Inflammatory macrophage (primary cell): ENCODE measurements around the gene MAP7.
A peak's percentile ranks its signal among the peaks of the same experiment; 100 is the strongest.

Experiments used
- DNase-seq, 2 donors: peaks; one replicate each; pipeline ENCODE4 v3.0.0-alpha.2; 2020 to 2022

MAP7 gene

DNA sequence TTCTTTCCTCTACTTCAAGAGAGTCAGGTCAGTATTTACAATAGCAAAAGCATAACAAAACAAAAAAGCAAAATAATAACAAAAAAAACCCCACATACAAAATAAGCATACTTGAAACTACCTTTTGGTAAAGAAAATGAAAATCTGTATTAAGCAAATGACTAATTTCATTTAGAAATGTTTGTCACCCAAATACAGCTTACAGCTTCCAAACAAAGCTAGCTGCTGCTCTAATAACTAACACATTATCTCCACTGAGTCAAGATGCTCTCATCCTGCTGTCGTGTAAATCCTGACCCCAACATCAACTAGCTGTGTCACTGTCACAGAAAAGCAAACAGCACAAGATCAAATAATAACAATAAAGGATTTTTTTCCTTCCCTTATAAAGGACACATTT, 21.7 kb downstream of the MAP7 start:
- DNase-seq, result no peak

DNA sequence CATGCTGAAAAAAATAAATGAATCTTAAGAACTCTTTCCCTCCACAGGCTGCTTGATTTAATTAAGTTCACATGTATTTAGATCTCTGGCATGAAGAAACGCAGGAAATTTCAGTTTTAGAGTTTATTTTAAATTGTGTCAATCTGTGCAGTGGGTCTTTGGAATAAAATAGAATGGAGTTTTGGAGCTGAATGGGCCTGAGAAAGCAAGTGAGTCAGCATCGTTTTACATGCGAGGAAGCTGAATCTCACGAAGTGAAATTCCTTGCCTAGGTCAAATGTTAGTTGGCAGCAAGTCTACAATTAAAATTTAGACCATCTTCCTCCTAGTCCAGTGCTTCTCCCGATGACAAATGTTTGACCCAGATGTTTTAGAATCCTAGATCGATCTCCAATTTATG, 22.4 kb downstream of the MAP7 start:
- DNase-seq, result no peak

DNA sequence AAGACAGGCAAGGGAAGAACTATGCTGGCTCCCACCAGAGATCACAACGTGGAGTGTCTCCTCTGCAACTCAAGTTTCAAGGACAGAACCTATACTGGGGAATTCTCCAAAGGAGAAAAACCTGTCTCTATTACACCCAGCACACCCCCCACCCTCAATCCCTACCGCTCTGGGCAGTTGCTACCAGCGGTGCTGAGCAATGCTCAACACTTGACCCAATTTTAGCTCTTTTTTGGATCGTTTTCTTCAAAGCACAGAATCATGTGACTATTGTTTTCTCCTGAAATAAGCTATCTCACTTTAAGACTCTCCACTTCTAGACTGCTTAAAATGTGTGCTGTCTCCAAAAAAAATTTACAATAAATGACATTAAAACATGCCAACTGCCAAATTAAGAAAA, 23.3 kb downstream of the MAP7 start:
- no peak for DNase-seq

DNA sequence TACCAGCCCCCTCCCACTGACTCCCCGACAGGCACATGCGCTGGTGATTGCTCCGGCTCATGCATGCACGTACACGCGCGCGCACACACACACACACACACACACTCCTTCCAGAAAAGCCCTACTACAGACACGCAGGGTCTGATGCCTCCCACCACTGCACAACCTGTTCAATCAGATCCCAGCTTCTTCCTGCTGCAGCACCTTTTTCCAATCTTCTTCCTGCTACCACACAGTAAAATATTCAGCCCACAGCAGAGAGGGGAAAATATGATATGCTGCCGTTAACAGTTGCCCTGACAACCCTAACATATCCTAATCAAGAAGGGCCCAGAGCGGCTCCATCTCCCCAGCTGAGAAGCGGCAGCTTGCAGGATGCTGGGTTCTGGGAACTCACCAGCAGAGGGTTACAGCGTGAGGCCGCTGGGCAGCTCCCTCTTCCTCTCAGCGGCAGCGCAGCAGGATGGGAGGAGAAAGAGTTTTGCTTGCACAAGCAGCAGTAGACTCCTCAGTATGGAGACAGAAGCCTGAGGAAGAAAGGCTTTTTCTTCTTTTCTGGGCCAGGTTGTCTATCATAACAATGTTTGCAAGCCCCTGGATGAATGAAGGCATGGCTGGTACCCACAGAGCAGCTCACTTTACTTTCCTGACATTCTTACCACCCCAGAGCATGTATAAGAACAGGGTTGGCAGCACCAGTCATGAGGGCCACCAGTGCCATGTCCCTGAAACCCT, 23.9 kb downstream of the MAP7 start:
- DNase-seq, result peak; percentile 65 to 74

DNA sequence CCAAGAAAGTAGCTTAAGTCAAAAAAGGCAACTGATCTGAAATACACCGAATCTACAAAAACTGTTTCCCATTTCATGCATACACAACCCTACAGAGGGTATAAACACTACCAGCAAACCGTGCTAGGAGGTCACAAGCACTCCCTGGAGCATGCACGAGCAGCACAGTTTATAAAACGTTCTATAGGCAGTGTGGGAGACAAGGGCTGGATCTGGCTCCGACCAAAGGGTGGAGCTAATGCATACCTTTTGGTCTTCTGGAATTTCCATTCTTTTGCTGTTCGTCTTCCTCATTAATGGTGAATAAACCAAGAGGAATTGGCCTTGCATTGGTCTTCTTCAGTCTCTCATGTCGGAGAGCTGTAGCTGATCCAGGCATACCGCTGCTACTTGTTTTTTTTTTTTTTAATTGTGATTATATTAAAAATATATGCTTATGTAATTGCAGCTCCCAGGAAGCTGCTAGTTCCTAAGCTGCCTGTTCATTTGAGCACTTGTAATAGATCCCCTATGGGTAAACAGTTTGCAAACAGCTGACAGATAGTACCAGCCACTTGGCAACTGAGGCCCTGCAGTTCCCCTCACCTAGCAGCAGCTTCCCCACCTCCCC, 24.5 kb downstream of the MAP7 start:
- no peak for DNase-seq

DNA sequence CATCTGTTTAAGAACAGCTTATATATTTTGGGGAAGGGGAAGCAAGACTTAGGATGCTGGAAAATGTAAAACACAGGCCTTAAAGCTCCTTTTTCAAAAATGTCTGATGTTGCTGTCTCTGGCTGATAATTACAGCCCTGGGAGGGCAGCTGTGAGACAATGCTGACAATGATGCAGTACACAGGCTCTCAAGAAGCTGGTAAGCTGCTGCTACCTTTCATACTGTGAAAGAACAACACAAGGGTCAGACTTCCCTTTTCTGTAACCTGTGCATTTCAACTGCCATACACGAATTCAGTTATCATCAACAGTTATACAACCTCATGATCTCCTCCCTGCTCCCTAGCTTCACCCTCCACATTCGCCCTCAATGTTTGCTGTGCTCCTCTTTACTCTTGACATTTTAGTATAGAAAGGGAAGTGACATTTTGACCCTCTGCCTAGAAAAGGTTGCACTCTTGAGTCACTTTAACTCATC, 25.2 kb downstream of the MAP7 start:
- peak; percentile 20 to 27 for DNase-seq

DNA sequence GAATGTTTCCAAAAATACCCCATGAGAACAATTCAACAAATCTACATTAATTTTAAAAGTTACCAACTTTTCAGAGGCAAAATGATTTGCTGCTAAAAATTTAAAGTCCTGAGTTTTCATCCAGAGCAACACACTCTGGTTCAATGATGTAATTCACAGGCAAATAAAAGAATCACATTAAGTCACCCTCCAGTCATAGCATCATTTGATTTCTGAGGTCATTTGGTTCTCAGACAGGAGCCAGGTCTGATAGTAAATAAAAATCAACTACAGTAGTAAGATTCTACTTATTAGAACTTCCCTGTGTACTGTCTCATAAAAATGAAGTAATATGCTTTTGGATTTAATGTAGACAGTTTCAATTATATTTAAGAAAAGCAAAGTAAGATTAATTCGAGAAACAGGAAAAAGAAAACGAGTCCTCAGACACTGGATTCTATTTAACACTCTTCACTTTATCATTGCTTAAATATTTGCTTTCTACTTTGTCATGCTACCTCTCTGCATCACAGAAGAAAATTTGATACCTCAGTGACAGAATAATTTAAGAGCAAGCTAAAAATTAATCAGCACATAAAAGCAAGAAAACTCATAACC, 25.8 kb downstream of the MAP7 start:
- no peak for DNase-seq

DNA sequence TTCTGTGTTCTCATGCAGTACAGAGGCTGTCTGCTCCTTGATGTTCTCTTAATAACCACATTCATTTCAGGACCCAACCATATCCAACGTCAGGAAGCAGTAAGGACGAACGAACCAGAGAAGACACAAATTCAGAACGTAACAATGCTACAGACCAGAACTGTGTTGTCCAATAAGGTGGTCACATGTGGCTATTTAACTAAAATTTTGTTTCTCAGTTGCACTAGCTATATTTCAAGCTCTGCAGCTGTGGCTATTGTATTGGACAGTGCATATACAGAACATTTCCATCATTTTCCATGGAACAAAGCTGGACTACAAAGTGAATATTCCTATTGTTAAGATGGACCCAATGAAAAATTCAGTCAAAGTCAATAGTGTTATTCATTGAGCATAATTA, 27.0 kb downstream of the MAP7 start:
- DNase-seq, result no peak

DNA sequence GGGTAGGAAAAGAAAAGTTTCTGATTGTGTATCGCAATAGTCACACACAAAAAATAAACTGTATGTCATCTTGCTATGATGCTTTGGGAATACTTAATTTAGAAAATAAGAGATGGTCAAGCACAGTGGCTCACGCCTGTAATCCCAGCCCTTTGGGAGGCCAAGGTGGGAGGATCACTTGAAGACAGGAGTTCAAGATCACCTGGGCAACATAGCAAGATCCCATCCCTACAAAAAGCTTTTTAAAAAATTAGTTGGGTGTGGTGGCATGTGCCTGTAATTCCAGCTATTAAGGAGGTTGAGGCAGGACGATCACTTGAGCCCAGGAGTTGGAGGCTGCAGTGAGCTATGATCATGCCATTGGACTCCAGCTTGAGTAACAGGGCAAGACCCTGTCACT, 27.6 kb downstream of the MAP7 start:
- DNase-seq, result no peak

DNA sequence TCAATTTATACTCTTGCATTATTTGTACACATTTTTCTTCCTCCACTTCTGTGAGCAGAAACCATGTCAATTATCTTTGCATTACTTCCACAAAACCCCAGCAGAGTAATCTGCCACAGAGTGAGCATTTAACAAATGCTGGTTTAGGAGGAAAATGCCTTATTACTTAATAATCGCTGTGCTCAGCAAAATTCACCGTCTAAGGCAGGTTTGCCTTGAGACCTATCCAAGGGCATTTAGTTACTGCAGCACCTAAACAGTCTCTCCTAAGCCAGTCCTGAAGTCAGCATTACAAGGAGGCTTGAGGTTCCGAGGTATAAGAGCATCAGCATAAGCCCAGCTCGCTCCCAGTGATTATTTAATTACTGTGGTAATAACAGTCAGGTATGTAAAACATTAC, 28.3 kb downstream of the MAP7 start:
- DNase-seq, result no peak

DNA sequence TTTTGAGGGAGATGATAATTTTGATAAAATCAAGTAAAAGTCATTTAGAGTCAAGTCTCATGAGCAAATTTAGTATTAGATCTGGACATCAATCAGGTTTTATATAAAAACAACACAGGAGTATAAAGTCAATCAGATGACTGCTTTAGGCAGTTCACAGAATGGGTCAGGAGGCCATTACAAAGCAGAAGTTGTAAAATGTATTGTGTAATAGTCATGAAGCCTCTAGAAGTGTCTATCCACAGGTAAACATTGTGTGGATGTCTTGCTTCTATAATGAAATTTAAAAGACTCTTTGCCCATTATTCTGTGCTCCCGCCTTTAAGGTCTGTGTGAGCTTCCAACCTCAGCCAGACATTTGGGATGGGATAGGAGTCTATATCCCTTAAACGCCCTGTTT, 28.8 kb downstream of the MAP7 start:
- peak in 1 of 2 donors; percentile 14 for DNase-seq

DNA sequence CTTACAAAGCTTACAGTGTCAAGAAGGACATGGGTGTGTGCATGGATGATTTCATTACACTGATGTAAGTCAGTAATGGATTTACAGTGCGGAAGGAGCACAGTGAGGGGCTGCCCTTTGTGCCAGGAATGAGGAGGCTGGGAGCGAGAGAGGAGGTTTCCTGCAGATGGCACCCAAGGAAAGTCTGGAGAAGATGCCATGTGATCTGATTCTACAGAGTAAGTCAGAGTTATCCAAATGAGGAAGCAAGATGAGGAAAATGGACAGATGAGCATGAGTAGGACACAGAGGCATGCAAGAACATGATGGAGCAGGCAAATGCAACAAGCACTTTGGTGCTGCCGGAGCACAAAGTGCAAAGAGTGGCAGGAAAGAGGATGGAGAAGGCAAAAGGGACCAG, 29.7 kb downstream of the MAP7 start:
- DNase-seq, result peak; percentile 12 to 41

DNA sequence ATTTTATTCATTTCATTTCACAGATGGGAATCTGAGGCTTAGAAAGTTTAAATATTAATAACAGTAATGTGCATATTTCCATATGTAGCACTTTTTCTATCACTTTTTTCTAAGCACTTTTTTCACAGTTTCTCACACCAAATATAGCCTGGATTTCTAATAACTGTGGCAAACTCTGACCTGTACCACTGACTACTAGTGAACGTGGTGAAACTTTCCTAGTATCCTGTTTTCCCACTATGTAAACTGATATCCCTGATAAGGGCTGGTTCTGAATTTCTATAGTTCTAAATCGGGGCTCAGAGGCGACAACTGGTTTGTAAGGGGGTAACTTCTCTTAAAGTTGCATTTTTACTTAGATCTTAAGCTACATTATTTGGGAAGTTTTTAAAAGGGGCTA, 32.6 kb downstream of the MAP7 start:
- DNase-seq, result no peak

DNA sequence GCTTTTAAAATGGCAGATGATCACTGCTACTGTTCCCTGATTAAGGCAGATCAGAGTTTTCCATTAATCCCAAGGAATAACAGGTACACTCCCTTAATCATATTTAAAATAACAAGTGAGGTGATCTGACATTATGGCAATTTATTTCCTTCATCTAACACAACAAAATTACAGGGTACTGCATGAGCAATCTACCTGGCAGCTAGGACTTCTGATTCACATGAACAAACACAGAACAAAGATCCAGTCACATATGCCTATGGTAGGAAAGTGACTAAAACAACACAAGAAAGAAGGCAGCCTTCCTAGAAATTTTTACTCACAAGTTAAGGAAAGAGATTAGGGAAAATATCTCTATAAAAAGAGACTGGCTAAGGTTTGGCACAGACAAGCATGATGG, 33.2 kb downstream of the MAP7 start:
- no peak for DNase-seq

DNA sequence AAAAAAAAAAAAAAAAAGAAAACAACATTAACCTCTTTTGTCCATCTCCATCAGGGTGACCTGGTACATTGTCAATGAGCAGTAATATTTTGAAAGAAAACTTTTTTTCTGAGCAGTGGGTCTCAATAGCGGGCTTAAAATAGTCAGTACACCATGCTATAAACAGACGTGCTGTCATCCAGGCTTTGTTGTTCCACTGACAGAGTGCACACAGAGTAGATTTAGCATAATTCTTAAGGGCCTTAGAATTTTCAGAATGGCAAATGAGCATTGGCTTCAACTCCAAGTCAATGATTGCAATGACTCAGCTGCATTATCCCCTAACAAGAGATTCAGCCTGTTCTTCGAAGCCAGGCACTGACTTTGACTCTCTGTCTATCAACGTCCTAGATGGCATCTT, 35.6 kb downstream of the MAP7 start:
- DNase-seq, result no peak

DNA sequence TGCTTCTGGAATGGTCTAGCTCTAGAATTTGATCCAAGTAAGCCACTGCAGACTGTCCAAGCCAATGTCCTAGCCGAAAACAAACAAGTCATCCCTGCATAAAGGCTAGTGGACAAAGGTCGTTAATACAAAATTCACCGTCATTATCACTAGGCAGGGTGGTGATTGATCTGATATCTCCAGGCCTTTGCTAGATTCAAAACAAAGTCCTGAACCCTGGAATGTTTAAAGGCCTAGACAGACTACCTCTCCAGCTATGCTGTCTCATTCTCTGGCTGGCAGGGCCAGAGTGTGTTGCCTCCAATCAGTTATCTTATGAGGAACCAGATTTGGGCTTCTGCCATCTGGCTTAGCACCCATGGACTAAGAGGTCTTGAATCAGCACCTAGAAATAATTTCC, 38.3 kb downstream of the MAP7 start:
- no peak for DNase-seq

DNA sequence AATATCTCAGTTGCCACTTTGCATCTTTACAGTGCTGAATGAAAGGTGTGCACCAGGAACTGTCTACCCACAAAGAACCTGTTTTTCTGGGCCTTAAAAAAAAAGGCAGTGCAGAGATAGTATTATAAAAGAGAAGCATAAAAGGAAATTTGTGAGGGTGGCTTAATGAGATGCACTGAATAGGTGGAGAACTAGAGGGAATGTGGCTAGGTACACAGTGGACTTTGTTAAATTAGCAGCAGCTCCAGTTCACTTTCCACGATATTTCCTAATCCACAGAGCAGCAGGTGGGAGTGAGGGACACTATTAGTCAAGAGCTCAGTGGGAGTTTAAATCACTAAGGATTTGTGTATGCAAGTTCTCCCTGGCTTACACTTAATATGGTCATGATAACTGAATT, 38.8 kb downstream of the MAP7 start:
- DNase-seq, result no peak

DNA sequence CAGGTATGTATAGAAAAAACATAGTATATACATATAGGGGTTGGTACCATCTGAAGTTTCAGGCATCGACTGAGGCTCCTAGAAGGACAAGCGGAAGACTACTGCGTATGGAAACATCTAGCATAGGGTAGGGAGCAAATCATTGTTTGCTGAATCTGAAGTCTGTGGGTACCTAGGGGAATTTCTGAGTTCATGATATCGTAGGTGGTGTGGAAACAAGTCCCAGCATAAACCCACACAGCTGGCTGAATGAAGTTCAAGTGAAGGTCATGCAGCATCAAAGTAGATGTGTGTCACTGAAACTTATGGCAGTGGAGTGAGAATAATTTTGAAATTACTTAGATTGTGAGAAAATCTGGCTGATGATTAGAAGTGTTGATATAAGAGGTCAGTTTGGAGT, 39.4 kb downstream of the MAP7 start:
- DNase-seq, result no peak

DNA sequence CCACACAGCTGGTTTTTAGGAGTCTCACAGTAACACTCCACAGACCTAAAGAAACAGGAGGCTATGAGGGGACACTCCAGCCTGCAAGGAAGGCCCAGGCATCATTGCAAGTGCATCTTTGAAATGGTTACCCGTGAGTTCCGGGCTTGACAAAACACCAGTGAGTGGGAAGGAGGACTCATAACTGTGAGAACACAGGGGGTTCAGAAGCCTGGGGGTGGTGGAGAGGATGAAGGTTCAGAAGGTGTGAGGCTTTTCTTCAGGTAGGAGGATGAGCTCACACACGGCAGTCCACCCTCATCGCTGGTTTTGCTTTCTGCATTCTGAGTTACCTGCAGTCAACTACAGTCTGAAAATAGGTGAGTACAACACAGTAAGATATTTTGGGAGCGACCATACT, 39.9 kb downstream of the MAP7 start:
- no peak for DNase-seq

DNA sequence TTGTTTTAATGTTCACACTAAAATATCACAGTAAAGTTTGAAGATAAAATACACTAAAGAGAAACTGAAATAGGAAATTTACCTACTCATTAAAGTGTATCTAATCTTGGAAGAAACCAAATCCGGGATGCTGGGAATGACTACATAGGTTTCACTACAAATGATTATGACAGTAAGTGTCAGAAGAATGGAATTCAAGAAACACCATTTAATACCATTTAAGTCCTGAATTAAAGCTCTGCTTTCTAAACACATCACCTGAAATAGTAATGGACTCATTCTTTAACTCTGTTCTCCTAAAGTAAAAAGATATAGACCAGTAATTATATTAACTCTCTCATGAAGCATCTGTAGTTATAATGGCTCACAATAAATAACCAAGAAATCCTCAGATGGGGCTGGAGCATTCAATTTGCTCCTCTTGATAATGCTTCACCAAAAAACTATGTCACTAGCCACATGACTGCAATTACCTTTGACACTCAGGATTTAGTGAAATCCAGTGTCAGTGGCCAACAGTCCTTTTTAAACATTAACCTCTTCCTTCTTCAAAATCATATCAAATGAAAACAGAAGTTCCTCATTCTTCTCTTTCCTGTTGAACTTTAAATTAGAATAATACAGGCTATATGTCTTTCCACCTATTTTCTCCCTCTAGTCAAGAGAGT, 41.4 kb downstream of the MAP7 start:
- DNase-seq, result no peak

DNA sequence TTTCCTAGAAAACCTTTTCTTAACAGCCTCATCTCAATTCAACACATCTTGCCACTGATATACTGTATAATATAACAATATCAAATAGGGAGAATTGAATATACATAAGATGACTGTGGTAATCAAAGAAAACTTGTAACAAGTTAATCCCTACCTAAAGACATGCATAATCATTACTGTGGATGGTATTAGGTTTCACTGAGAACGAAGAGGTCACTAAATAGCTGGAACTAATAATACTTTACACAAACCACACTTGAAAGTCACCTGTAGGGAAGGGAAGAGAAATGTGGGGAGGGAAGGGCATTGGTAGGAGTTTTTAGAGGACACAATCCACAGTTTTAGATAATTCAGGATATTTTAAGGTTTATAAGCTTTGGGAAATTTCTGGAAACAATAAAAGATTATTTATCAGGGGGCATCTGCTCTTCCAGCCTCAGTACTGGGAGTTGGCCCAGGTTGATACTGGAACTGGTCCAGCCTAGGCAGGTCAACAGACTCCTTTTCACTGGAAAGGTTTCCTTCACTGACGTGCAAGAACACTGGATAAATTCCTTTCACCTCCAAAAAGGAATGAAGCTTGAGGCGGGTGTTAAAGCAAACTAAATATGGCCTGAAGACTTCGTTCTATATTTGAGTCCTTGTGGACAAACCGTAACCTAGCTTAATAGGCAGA, 44.0 kb downstream of the MAP7 start:
- DNase-seq, result no peak

DNA sequence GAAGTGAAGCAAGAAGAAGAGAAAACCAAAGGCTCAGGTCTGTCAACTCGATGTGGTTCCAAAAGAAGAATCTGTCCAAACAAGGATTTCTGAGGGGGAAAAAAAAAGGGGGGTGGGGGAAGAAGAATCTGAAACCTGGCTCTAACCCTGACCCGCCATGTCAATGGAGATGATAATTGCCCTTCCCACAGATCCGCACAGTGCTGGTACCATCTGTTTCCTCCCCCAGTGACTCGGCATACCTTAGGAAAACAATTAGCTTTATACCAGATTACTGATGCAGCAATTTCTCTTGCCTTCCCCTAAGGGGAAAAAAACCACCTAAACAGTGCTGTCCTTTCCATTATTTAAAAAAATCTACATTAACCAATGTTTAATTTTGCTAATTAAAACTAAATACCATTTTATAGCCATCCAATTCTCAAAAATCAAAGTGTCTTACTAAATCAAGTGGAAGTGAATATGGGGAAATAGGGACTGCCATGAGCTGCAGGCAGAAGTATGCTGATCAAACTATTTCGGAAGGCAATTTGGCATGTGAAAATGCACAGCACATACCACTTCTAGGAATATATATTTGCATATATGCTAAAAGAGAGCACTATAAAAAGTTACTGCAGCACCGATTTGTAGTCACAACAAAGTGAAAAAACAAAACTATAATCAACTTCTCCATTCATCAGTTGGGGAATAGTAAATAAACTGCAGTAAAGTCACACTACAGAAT, 46.8 kb downstream of the MAP7 start:
- no peak for DNase-seq
